Nephron (organoid): ENCODE results near the gene DIPK1C.

Source experiments
- H3K27ac Mint-ChIP-seq, 3 experiments: 2 replicates each; pipeline ENCODE4 v1.8.0; 2020; ENCODE audit warnings: mixed read lengths in 3 of 3, mild to moderate bottlenecking in 2 of 3, moderate library complexity in 1 of 3
- H3K27me3 Mint-ChIP-seq: 2 replicates; pipeline ENCODE4 v1.8.0; 2021; ENCODE audit warnings: low read depth, mild to moderate bottlenecking, moderate library complexity, mixed read lengths
- H3K36me3 Mint-ChIP-seq: 2 replicates; pipeline ENCODE4 v1.8.0; 2020; ENCODE audit warnings: low read depth, mixed read lengths
- H3K4me1 Mint-ChIP-seq: 2 replicates; pipeline ENCODE4 v1.8.0; 2020; ENCODE audit warnings: mixed read lengths
- H3K4me3 Mint-ChIP-seq, 3 experiments: 2 replicates each; pipeline ENCODE4 v1.8.0; 2020; ENCODE audit warnings: mild to moderate bottlenecking in 3 of 3, mixed read lengths in 3 of 3, moderate library complexity in 2 of 3
- H3K9me3 Mint-ChIP-seq: 2 replicates; pipeline ENCODE4 v1.8.0; 2020; ENCODE audit warnings: mixed read lengths
- CTCF ChIP-seq, 3 experiments: fragments of 200-600 bp; sonication (generic); IDR thresholded peaks; one replicate each; pipeline ENCODE4 v1.5.0; 2021; ENCODE audit warnings: antibody characterized with exemption in 3 of 3; ENCODE audit not compliant: unreplicated experiment in 3 of 3

DIPK1C gene

DNA sequence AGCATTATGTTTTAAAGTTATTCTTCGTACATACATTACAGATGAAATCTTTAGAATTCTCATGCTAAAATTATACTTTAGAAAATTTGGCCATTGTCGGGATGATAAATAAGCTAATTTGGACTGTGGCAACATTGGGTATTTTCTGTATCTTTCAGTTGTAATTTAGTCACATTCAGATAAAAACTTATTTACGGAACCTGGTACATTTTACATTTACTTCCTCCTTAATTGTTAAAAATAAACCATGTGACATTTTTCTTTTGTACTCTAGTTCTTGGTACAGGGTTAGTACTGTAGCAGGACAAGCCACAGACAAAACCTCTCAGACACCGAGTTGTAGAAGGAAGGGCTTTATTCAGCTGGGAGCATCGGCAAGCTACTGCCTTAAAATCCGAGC is 43.3 kb upstream of the DIPK1C start:
- TF ChIP-seq CTCF (IDR thresholded peaks at IDR 0.05; ENCODE audit: unreplicated experiment in 3 of 3) = no peak
- Mint-ChIP-seq H3K4me1 (peaks cover 29% of the 10 kb centered on the region), H3K4me3 (peak overlapping the region in 2 of 3 experiments; percentile 36 to 47), H3K27ac (peak overlapping the region; percentile 86 to 89 (median 89)), H3K36me3 (peaks cover 43% of the 10 kb centered on the region), H3K9me3 (no peaks in the 10 kb centered on the region), H3K27me3 (no peaks in the 10 kb centered on the region)

DNA sequence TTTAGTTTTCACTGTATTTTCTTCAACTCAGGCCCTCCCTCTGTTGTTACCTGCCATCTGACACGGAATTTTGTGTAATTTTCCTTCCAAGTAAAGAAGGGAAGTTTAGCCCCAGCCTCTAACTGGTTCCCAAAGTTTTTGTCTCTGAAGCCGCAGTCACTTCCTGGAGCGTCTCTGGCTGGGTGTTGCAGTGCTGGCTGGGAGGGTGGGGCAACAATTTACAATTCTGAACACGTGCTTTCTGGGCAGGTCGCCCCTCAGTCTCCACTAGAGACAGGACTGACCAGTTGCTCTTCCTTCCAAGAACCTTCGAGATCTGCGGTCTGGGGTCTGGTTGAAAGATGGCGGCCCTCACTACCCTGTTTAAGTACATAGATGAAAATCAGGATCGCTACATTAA is 42.5 kb upstream of the DIPK1C start:
- Mint-ChIP-seq H3K27ac (peak overlapping the region; percentile 78 to 89 (median 78)), H3K36me3 (peaks cover 41% of the 10 kb centered on the region), H3K9me3 (no peaks in the 10 kb centered on the region), H3K27me3 (no peaks in the 10 kb centered on the region), H3K4me3 (peak overlapping the region; percentile 49 to 67 (median 51)), H3K4me1 (peaks cover 29% of the 10 kb centered on the region)
- TF ChIP-seq CTCF (IDR thresholded peaks at IDR 0.05; ENCODE audit: unreplicated experiment in 3 of 3) = no peak

- Mint-ChIP-seq H3K27me3 (no peaks in the 10 kb centered on the region), H3K4me1 (peaks cover 29% of the 10 kb centered on the region), H3K9me3 (no peaks in the 10 kb centered on the region), H3K4me3 (peak overlapping the region; percentile 49 to 67 (median 51)), H3K36me3 (peaks cover 38% of the 10 kb centered on the region), H3K27ac (peak overlapping the region; percentile 78 to 89 (median 78))
- TF ChIP-seq CTCF (IDR thresholded peaks at IDR 0.05; ENCODE audit: unreplicated experiment in 3 of 3) = no peak
Measured at GRCh38 chr18:74498712-74499627, 41.9 kb upstream of the DIPK1C start.

DNA sequence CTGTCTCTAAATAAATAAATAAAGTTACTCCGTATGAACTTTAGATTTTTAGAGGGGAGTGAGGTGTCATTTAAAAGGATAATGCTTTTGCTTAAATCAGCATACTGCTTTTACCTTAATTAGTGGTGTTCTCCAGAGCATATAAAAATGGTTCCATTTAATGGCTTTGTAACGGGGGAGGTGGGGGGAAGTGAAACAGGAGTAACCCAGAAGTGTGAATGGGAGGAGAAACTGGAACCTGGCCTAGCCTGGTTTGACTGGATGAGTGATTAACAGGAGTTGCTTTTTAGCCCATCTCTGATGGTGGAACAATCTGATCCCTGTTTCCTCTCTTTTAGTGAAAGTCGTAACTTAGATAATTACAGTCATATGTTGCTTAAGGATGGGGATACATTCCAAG is 40.7 kb upstream of the DIPK1C start:
- H3K27ac Mint-ChIP-seq = peak overlapping the region; percentile 70 to 93 (median 83)
- no peaks in the 10 kb centered on the region for H3K9me3 Mint-ChIP-seq
- TF ChIP-seq CTCF (IDR thresholded peaks at IDR 0.05; ENCODE audit: unreplicated experiment in 3 of 3) = no peak
- H3K4me1 Mint-ChIP-seq = peaks cover 29% of the 10 kb centered on the region
- H3K4me3 Mint-ChIP-seq = peak overlapping the region; percentile 86 to 95 (median 90)
- no peaks in the 10 kb centered on the region for H3K27me3 Mint-ChIP-seq
- peaks cover 30% of the 10 kb centered on the region for H3K36me3 Mint-ChIP-seq

DNA sequence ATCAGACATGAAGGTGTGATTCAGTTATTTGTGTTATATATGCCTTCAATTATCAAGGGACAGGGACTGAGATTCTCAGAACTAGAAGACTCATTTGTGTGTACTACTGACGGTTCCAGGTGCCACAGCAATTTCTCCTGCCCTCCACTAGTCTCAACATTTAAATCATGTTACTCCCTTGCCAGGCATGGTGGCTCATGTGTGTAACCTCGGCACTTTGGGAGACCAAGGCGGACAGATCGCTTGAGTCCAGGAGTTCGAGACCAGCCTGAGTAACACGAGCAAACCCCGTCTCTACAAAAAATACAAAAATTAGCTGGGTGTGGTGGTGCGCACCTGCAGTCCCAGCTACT is 40.2 kb upstream of the DIPK1C start:
- peak overlapping the region; percentile 70 to 93 (median 83) for H3K27ac Mint-ChIP-seq
- H3K4me3 Mint-ChIP-seq = peak overlapping the region; percentile 86 to 95 (median 90)
- peaks cover 29% of the 10 kb centered on the region for H3K4me1 Mint-ChIP-seq
- no peaks in the 10 kb centered on the region for H3K27me3 Mint-ChIP-seq
- TF ChIP-seq CTCF (IDR thresholded peaks at IDR 0.05; ENCODE audit: unreplicated experiment in 3 of 3) = no peak
- peaks cover 25% of the 10 kb centered on the region for H3K36me3 Mint-ChIP-seq
- no peaks in the 10 kb centered on the region for H3K9me3 Mint-ChIP-seq
